ENCODE data around the gene PLD6.
A peak's percentile ranks its signal among the peaks of the same experiment; 100 is the strongest.

PLD6 gene

GRCh38 chr17:17227608-17228520 is 21.7 kb upstream of the PLD6 start:
- no peak overlapping the region for H3K27ac ChIP-seq

GRCh38 chr17:17226451-17227265 is 20.5 kb upstream of the PLD6 start:
- no peak overlapping the region for H3K27ac ChIP-seq
- DNase-seq (ENCODE audit: low read depth, low spot score), result no peak

More at GRCh38 chr17:17227608-17228520, 21.7 kb upstream of the PLD6 start:
- no peak for DNase-seq (ENCODE audit: low read depth, low spot score)

DNA sequence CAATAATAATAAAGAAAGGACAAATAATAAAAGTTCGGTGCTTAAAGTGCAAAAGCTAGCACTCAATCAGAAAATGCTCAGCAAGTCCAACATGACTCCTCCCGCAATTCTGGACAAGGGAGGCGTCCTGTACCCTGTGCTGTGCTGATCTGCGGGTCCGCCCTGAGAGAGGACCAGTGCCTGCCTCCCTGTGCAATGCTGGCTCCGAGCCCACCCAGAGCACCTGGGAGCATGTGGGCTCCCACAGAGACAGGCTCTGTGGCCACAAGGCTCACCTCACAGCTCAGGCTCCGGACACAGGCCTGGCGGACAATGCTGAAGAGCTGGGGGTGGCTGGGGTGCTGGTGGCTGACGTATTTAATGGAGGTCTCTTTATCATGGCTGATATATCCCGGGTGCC is 19.8 kb upstream of the PLD6 start:
- DNase-seq (ENCODE audit: low read depth, low spot score), result no peak
- H3K27ac ChIP-seq, result no peak overlapping the region

- H3K27ac ChIP-seq, result no peak overlapping the region
Measured at GRCh38 chr17:17224137-17224536, 18.0 kb upstream of the PLD6 start.

GRCh38 chr17:17223736-17224135 is 17.6 kb upstream of the PLD6 start:
- no peak for DNase-seq (ENCODE audit: low read depth, low spot score)
- H3K27ac ChIP-seq, result no peak overlapping the region

More at GRCh38 chr17:17224137-17224536, 18.0 kb upstream of the PLD6 start:
- DNase-seq (ENCODE audit: low read depth, low spot score), result no peak

DNA sequence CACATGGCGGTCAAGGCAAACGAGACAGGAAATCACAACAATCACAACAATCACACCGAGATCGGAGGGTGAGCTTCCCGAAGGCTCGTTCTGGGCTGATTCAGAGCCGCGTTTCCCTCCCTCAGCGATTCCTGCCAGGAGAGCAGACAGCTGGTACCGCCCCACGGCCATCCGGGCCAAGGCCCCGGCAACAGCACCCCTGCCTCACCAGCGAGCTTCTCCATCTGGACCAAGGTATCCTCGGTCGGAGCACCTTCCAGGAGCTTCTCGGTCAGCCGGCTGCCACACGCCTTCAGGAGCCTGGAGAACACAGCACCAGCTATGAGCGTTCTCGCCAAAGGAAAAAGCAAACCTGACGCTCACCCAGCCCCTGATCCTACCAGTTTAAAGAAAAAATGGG is 15.2 kb upstream of the PLD6 start:
- no peak overlapping the region for H3K27ac ChIP-seq
- no peak for DNase-seq (ENCODE audit: low read depth, low spot score)

GRCh38 chr17:17220529-17220928 is 14.4 kb upstream of the PLD6 start:
- no peak overlapping the region for H3K27ac ChIP-seq
- no peak for DNase-seq (ENCODE audit: low read depth, low spot score)

- no peak for DNase-seq (ENCODE audit: low read depth, low spot score)
Measured at GRCh38 chr17:17217995-17218394, 11.9 kb upstream of the PLD6 start.

GRCh38 chr17:17216776-17217175 is 10.6 kb upstream of the PLD6 start:
- no peak overlapping the region for H3K27ac ChIP-seq
- DNase-seq (ENCODE audit: low read depth, low spot score), result no peak

More at GRCh38 chr17:17217995-17218394, 11.9 kb upstream of the PLD6 start:
- H3K27ac ChIP-seq, result no peak overlapping the region

- DNase-seq (ENCODE audit: low read depth, low spot score), result no peak
- no peak overlapping the region for H3K27ac ChIP-seq
Measured at GRCh38 chr17:17216236-17216635, 10.1 kb upstream of the PLD6 start.

DNA sequence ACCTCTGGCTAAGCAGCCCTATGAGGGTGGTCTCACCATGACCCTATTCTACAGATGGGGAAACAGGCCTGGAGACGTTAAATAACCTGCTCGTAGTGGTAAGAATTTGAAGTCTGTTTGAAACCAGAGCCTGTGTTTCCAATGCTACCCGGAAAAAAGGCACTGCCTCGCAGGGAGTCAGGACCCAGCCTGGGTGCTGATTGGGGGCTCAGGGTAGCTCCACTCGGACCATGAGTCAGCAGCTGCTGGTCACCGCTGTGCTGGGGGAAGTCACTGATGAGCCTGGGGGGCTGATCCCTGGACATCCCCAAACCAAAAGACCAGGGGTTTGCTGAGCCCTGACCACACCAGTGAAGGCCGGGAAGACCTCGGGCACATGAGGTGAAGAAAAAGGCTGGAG is 9.4 kb upstream of the PLD6 start:
- no peak for DNase-seq (ENCODE audit: low read depth, low spot score)
- no peak overlapping the region for H3K27ac ChIP-seq

DNA sequence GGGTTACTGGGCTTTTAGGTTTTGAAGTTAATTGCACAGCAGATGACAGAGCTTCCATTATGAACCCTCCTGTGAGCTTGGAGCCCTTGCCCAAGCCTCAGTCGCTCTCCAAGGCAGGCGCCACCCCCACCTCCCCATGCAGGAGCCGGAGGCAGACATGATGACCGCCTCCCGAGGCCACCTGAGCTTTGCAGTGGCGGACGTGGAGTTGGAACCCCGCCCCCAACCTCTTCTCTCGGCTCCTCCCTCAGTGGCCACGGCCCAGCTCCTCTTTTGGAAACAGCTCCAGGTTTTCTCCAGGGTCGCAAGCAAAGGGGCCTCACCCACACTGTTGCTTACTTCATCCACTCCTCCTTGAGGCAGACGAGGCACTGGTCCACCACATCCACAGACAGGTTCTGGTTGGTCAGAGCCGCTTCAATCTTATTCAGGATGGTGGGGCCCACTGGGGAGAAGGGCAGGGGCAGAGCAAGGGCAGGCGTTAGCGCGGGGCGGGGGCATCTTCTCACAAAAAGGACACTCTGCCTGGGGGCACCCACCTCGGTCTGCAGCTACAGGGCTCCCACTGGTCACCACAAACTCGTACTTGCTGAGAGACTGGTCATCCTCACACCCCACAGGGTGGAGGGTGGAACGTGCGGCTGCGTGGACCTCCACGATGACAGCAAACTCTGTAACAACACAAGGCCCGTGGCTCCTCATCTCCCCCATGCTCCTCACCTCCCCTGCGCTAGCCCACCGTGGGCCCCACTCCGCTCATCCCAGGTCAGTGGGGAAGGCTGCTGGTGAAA is 8.7 kb upstream of the PLD6 start:
- DNase-seq (ENCODE audit: low read depth, low spot score), result no peak
- H3K27ac ChIP-seq, result no peak overlapping the region

GRCh38 chr17:17213775-17214174 is 7.6 kb upstream of the PLD6 start:
- DNase-seq (ENCODE audit: low read depth, low spot score), result no peak
- no peak overlapping the region for H3K27ac ChIP-seq

DNA sequence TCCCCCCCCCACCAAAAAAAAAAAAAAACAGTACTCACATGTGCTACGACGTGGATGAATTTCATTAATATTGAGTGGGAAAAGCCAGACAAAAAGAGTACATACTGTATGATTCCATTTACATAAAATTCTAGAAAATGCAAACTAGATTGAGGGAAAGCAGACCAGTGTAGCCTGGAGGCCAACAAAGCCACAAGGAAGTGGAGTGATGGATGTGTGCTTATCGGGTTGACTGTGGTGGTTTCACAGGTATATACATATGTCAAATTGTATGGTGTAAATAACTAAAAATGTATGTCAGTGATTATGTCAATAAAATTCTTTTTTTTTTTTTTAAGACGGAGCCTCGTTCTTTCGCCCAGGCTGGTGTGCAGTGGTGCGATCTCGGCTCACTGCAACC is 1.9 kb upstream of the PLD6 start:
- no peak overlapping the region for H3K27ac ChIP-seq
- no peak for DNase-seq (ENCODE audit: low read depth, low spot score)

- H3K27ac ChIP-seq, result peak overlapping the region; percentile 3
- no peak for DNase-seq (ENCODE audit: low read depth, low spot score)
Measured at GRCh38 chr17:17206913-17207335, 791 bp upstream of the PLD6 start.

GRCh38 chr17:17205368-17206123 is 587 bp downstream of the PLD6 start:
- DNase-seq (ENCODE audit: low read depth, low spot score), result no peak
- no peak overlapping the region for H3K27ac ChIP-seq

DNA sequence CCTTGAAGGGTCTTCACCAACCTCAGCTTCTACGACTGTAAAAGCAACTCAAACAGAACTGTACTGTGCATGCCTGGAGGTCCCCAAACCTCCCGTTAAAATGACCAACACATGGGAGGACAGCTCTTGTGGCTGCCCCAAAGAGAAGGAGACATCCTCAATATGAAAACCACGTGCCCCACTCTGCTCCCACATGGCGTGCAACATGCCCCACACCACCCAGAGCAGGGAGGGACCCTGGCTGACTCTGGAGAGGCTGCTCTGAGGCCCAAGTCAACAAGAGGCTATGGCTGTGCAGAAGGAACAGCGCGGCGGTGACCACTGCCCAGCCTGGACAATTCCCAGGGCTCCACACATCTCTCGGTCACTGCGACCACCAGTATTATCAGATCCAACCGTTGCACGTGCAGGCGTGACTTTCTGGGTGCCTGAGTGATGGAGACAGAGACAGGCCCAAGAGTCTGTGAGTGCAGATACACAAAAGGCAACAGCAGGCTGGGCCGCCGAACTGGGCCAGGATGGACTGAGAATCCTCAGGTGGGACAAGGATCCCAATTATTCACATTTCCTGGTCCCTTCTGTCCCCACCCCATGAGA is 1.4 kb downstream of the PLD6 start:
- no peak overlapping the region for H3K27ac ChIP-seq
- no peak for DNase-seq (ENCODE audit: low read depth, low spot score)

DNA sequence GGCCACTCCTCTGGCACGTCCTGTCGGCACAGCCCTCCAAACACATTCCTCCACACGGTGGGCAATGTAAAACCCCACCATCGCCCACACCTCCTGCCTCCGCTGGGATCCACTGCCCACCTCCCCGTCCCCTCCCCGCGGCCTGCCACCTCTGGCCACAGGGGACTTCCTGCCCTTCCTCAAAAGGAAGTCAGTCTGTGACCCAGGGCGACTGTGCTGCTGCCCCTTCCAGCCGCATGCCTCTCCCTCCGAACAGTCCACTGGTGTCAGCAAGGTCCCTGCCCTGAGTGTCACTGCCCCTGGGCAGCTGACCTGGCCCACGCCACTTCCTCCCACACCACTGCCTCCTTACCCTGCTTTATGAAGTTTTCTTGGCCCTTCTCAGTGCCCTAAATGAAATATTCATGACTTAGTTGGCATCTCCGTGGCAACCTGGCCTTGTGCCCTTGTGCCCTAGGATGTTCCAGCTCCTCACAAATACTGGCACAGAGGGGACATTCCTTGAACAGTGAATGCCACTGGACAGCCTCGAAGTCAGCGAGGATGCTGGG is 2.0 kb downstream of the PLD6 start:
- no peak for DNase-seq (ENCODE audit: low read depth, low spot score)
- no peak overlapping the region for H3K27ac ChIP-seq

GRCh38 chr17:17203173-17203730 is 2.9 kb downstream of the PLD6 start:
- H3K27ac ChIP-seq, result no peak overlapping the region
- no peak for DNase-seq (ENCODE audit: low read depth, low spot score)
